Measurements from ENCODE around the gene PAPPA.

PAPPA gene, protein sequence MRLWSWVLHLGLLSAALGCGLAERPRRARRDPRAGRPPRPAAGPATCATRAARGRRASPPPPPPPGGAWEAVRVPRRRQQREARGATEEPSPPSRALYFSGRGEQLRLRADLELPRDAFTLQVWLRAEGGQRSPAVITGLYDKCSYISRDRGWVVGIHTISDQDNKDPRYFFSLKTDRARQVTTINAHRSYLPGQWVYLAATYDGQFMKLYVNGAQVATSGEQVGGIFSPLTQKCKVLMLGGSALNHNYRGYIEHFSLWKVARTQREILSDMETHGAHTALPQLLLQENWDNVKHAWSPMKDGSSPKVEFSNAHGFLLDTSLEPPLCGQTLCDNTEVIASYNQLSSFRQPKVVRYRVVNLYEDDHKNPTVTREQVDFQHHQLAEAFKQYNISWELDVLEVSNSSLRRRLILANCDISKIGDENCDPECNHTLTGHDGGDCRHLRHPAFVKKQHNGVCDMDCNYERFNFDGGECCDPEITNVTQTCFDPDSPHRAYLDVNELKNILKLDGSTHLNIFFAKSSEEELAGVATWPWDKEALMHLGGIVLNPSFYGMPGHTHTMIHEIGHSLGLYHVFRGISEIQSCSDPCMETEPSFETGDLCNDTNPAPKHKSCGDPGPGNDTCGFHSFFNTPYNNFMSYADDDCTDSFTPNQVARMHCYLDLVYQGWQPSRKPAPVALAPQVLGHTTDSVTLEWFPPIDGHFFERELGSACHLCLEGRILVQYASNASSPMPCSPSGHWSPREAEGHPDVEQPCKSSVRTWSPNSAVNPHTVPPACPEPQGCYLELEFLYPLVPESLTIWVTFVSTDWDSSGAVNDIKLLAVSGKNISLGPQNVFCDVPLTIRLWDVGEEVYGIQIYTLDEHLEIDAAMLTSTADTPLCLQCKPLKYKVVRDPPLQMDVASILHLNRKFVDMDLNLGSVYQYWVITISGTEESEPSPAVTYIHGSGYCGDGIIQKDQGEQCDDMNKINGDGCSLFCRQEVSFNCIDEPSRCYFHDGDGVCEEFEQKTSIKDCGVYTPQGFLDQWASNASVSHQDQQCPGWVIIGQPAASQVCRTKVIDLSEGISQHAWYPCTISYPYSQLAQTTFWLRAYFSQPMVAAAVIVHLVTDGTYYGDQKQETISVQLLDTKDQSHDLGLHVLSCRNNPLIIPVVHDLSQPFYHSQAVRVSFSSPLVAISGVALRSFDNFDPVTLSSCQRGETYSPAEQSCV (N-terminal part only)

DNA sequence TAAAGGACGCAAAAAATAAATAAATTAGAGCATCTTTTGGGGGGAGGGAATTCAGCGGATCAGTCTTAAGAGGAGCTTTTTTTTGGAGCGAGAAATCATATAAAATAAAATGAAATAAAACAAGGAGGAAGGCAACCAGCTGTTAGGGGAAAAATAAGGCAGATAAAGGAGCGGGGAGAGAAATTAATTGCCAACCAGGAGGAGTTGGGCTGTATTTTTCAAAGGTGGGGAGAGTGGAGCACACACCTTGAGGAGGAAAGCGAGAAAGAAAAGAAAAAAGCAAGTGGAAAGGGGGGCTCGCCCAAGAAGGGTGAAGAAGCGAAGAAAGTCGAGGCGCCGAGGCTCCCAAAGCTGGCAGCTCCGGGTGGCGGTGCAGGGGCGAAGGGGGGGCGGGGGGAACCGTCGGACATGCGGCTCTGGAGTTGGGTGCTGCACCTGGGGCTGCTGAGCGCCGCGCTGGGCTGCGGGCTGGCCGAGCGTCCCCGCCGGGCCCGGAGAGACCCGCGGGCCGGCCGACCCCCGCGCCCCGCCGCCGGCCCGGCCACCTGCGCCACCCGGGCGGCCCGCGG lies at the start of gene PAPPA:
Gene PAPPA (plus strand): TSS at position 27 of the 569 bp plus-strand sequence. CDS start 382 bp downstream, at position 409.
- Histone ChIP-seq H3K27me3 (ENCODE audit: low read depth, low read length) (peaks cover 23% of the 10 kb centered on the region), H3K36me3 (replicated peaks; ENCODE audit: low read depth, low read length) (no peaks in the 10 kb centered on the region), H3K9ac (ENCODE audit: low read length) (no peak within 1 kb of the TSS), H3K27ac (ENCODE audit: low read length) (no peak within 1 kb of the TSS), H3K4me1 (ENCODE audit: low read length) (peaks cover 4% of the 10 kb centered on the region; the same call in 1 of the 2 replicates), H3K4me2 (ENCODE audit: low read length) (no peak within 1 kb of the TSS), H3K79me2 (ENCODE audit: low read length) (no peaks in the 10 kb centered on the region), H2AFZ (ENCODE audit: low read depth, low read length) (no peak within 1 kb of the TSS), H3K9me3 (ENCODE audit: insufficient read depth, low read length) (no peaks in the 10 kb centered on the region), H4K20me1 (ENCODE audit: insufficient read depth, low read length) (no peaks in the 10 kb centered on the region), H3K4me3 (ENCODE audit: low read length) (no peak within 1 kb of the TSS)
- TF ChIP-seq, protein P1, sequence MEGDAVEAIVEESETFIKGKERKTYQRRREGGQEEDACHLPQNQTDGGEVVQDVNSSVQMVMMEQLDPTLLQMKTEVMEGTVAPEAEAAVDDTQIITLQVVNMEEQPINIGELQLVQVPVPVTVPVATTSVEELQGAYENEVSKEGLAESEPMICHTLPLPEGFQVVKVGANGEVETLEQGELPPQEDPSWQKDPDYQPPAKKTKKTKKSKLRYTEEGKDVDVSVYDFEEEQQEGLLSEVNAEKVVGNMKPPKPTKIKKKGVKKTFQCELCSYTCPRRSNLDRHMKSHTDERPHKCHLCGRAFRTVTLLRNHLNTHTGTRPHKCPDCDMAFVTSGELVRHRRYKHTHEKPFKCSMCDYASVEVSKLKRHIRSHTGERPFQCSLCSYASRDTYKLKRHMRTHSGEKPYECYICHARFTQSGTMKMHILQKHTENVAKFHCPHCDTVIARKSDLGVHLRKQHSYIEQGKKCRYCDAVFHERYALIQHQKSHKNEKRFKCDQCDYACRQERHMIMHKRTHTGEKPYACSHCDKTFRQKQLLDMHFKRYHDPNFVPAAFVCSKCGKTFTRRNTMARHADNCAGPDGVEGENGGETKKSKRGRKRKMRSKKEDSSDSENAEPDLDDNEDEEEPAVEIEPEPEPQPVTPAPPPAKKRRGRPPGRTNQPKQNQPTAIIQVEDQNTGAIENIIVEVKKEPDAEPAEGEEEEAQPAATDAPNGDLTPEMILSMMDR (IDR thresholded peaks at IDR 0.05; ENCODE audit: low read depth, low read length) = no peak
- no peak for TF ChIP-seq EZH2phosphoT487 (IDR thresholded peaks at IDR 0.05; ENCODE audit: low read depth)

DNA sequence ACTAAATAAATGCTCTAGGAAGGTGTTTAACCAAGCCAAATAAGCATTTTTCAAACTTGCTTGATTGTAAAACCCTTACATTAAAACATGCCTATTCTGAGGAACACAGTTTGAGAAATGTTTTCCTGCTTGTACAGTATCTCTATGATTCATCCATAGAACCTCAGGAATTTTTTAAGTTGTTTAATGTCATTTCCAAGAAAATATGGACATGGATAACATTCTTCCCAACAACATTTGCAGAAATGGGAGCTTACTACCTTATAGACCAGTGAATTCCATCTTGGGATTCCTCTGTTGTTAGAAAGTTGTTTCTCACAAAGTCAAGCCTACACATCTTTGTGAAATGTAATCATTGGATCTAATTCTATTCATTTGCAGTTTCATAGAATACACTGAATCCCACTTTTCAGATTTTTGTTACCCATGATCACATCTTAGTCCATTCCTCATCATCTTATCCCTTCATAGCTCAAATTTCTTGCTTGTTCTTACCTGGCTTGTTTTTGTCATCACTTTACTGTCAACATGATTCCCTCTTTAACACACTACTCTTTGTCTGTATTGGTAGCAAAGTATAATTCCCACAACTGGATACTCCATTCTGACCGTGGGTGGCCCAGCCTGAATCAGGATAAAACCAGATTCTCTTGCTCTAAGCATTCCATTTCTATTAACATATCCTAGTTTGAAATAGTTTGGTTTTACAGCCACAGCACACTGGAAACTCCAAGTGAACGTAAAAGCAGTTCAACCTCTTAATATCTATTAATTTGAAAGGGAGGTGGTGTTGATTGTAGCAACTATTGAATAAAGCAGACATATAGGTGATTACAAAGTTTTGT lies 49.4 kb upstream of the PAPPA start:
- Histone ChIP-seq H3K27me3 (ENCODE audit: low read depth, low read length) (no peaks in the 10 kb centered on the region; the same call in 1 of the 2 replicates), H3K27ac (ENCODE audit: low read length) (no peak overlapping the region), H3K36me3 (replicated peaks; ENCODE audit: low read depth, low read length) (no peaks in the 10 kb centered on the region), H3K4me2 (ENCODE audit: low read length) (no peak overlapping the region), H3K4me3 (ENCODE audit: low read length) (no peak overlapping the region), H3K9ac (ENCODE audit: low read length) (no peak overlapping the region), H3K4me1 (ENCODE audit: low read length) (no peaks in the 10 kb centered on the region), H2AFZ (ENCODE audit: low read depth, low read length) (no peak overlapping the region), H4K20me1 (ENCODE audit: insufficient read depth, low read length) (no peaks in the 10 kb centered on the region), H3K79me2 (ENCODE audit: low read length) (no peaks in the 10 kb centered on the region), H3K9me3 (ENCODE audit: insufficient read depth, low read length) (no peaks in the 10 kb centered on the region)
- no peak for TF ChIP-seq EZH2phosphoT487 (IDR thresholded peaks at IDR 0.05; ENCODE audit: low read depth)
- TF ChIP-seq, protein P1 (IDR thresholded peaks at IDR 0.05; ENCODE audit: low read depth, low read length) = no peak

DNA sequence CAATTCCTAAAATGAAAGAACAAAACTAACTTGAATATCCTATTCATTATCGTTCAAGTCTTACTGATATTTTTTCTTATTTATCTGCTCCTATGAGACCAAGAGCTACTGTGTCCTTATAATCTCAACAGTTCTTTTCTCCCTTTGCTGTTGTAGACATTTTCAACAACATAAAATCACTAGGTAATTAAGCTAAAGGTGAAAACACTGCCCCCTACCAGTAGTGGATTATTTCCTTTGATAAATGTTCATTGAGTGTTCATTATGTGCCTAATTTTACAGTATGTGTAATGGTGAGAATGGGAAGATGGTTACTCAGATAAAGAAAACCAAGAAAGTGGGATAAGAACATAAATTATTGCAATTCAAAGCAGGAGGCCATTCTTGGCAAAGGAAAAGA lies 41.4 kb upstream of the PAPPA start:
- Histone ChIP-seq H3K4me2 (ENCODE audit: low read length) (no peak overlapping the region), H3K79me2 (ENCODE audit: low read length) (no peaks in the 10 kb centered on the region), H3K27me3 (ENCODE audit: low read depth, low read length) (no peaks in the 10 kb centered on the region), H3K27ac (ENCODE audit: low read length) (no peak overlapping the region), H4K20me1 (ENCODE audit: insufficient read depth, low read length) (no peaks in the 10 kb centered on the region), H3K36me3 (replicated peaks; ENCODE audit: low read depth, low read length) (no peaks in the 10 kb centered on the region), H2AFZ (ENCODE audit: low read depth, low read length) (no peak overlapping the region), H3K4me1 (ENCODE audit: low read length) (peaks cover 5% of the 10 kb centered on the region; the same call in 1 of the 2 replicates), H3K4me3 (ENCODE audit: low read length) (no peak overlapping the region), H3K9ac (ENCODE audit: low read length) (no peak overlapping the region), H3K9me3 (ENCODE audit: insufficient read depth, low read length) (no peaks in the 10 kb centered on the region)
- TF ChIP-seq, protein P1 (IDR thresholded peaks at IDR 0.05; ENCODE audit: low read depth, low read length) = peak; percentile 59
- no peak for TF ChIP-seq EZH2phosphoT487 (IDR thresholded peaks at IDR 0.05; ENCODE audit: low read depth)
